SK-N-SH treated with all-trans-retinoic acid at 6 μM for 48 hours (cell line): ENCODE measurements around the gene AURKB.

ENCODE experiments used
- OSR1 ChIP-seq: fragments of 250-450 bp; sonication (Bioruptor Pico); IDR thresholded peaks from 2 replicates; pipeline ENCODE4 v1.8.0; 2022; ENCODE audit warnings: moderate library complexity, mild to moderate bottlenecking, inconsistent platforms
- ZFP3 ChIP-seq: fragments of 250-450 bp; sonication (Bioruptor Pico); IDR thresholded peaks from 2 replicates; pipeline ENCODE4 v1.5.0; 2020; ENCODE audit warnings: mild to moderate bottlenecking, moderate library complexity
- TF ChIP-seq, protein P1 (sequence below): fragments of 250-450 bp; sonication (Bioruptor Pico); IDR thresholded peaks from 2 replicates; pipeline ENCODE4 v1.8.0; 2020; ENCODE audit warnings: mild to moderate bottlenecking, moderate library complexity, borderline replicate concordance
- TF ChIP-seq, protein P2 (sequence below): fragments of 250-450 bp; sonication (Bioruptor Pico); IDR thresholded peaks from 2 replicates; pipeline ENCODE4 v1.8.0; 2021; ENCODE audit warnings: low read depth, mild to moderate bottlenecking, moderate library complexity, borderline replicate concordance

DNA sequence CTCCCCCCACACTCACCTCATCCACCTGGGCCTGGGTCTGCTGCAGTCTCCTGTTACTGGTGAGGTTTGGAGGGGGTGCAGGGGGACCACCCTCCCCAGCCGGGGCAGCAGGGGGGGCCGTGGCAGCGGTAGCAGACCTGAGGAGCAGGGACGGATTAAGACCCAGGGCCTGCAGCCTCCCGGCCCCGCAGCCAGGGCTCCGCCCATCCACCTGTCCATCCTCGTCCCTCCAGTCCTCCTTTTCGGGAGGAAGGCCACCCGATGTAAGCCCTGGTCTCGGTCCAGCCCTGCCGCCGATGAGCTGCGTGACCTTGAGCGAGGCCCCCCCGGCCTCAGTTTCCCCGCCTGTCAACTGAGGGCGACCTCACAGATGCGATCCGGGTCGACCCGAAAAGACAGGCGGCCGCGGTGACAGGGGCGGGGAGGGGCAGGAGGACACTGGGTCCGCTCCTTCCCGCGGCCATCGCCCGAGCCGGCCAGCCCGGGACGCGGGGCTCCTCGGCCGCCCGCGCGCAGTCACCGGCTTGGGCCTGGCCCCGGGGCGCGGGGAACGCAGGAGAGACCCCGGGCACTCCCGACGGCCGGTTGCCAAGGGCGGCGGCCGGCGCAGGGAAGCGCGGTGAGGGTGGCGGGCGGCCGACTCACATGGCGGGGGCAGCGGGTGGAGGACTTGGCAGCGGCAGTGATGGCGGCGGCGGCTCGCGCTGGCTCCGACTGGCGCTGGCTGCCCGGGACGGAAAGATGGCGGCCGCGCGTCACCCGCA lies 48.0 kb downstream of the AURKB start, which contains the start of gene VAMP2:
- TF ChIP-seq, protein P1, sequence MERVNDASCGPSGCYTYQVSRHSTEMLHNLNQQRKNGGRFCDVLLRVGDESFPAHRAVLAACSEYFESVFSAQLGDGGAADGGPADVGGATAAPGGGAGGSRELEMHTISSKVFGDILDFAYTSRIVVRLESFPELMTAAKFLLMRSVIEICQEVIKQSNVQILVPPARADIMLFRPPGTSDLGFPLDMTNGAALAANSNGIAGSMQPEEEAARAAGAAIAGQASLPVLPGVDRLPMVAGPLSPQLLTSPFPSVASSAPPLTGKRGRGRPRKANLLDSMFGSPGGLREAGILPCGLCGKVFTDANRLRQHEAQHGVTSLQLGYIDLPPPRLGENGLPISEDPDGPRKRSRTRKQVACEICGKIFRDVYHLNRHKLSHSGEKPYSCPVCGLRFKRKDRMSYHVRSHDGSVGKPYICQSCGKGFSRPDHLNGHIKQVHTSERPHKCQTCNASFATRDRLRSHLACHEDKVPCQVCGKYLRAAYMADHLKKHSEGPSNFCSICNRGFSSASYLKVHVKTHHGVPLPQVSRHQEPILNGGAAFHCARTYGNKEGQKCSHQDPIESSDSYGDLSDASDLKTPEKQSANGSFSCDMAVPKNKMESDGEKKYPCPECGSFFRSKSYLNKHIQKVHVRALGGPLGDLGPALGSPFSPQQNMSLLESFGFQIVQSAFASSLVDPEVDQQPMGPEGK (CRISPR knock-in tag): no peak
- no peak for TF ChIP-seq ZFP3 (CRISPR knock-in tag)
- TF ChIP-seq OSR1 (CRISPR knock-in tag): no peak
- TF ChIP-seq, protein P2, sequence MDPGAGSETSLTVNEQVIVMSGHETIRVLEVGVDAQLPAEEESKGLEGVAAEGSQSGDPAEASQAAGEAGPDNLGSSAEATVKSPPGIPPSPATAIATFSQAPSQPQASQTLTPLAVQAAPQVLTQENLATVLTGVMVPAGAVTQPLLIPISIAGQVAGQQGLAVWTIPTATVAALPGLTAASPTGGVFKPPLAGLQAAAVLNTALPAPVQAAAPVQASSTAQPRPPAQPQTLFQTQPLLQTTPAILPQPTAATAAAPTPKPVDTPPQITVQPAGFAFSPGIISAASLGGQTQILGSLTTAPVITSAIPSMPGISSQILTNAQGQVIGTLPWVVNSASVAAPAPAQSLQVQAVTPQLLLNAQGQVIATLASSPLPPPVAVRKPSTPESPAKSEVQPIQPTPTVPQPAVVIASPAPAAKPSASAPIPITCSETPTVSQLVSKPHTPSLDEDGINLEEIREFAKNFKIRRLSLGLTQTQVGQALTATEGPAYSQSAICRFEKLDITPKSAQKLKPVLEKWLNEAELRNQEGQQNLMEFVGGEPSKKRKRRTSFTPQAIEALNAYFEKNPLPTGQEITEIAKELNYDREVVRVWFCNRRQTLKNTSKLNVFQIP (CRISPR knock-in tag): no peak
